BLaER1 treated with 17β-estradiol and CSF1 and Interleukin-3, amounts not matched to agents 10 nM and 100 nM (cell line): ENCODE measurements around the gene SMYD2.
"Not testable (repeated sequence)": the region's sequence is repeated elsewhere in the genome, so short reads cannot be mapped to it uniquely, and the experiment has no call there.

Experiments used
- H3K27ac ChIP-seq, 11 experiments: shearing (Covaris generic); formaldehyde crosslinking; 2 replicates each; pipeline ENCODE4 v1.8.1; 2022
- H3K27me3 ChIP-seq, 11 experiments: shearing (Covaris generic); formaldehyde crosslinking; 2 replicates each; pipeline ENCODE4 v1.8.1; 2022
- H3K36me3 ChIP-seq, 11 experiments: shearing (Covaris generic); formaldehyde crosslinking; 2 replicates each; pipeline ENCODE4 v1.8.1; 2022
- H3K4me1 ChIP-seq, 10 experiments: shearing (Covaris generic); formaldehyde crosslinking; 2 replicates each; pipeline ENCODE4 v1.8.1; 2022
- H3K4me2 ChIP-seq, 11 experiments: shearing (Covaris generic); formaldehyde crosslinking; 2 replicates each; pipeline ENCODE4 v1.8.1; 2022
- H3K4me3 ChIP-seq, 10 experiments: shearing (Covaris generic); formaldehyde crosslinking; 2 replicates each; pipeline ENCODE4 v1.8.1; 2022
- H3K9ac ChIP-seq, 11 experiments: shearing (Covaris generic); formaldehyde crosslinking; 2 replicates each; pipeline ENCODE4 v1.8.1; 2022
- H3K9me3 ChIP-seq, 11 experiments: shearing (Covaris generic); formaldehyde crosslinking; replicated peaks in 1 of 11; 2 replicates each; pipeline ENCODE4 v1.8.1; 2022
- H4K20me1 ChIP-seq, 11 experiments: shearing (Covaris generic); formaldehyde crosslinking; 2 replicates each; pipeline ENCODE4 v1.8.1; 2022
- Cebpa-rat ChIP-seq, 11 experiments: shearing (Covaris generic); IDR thresholded peaks; 2 replicates each; pipeline ENCODE4 v1.8.1; 2022

SMYD2 gene

GRCh38 chr1:214264976-214265375 lies 16.0 kb upstream of the SMYD2 start:
- no peak overlapping the region for H3K4me2 ChIP-seq
- H3K27ac ChIP-seq = no peak overlapping the region
- 0 out of 22 replicates have a peak, but pooled peaks cover 0 to 9% (median 0%) of the 10 kb centered on the region in 11 experiments for H3K27me3 ChIP-seq
- no peaks in the 10 kb centered on the region for H4K20me1 ChIP-seq
- TF ChIP-seq Cebpa-rat (IDR thresholded peaks at IDR 0.05) = no peak
- no peaks in the 10 kb centered on the region for H3K9me3 ChIP-seq
- H3K36me3 ChIP-seq = no peaks in the 10 kb centered on the region
- no peak overlapping the region for H3K4me3 ChIP-seq
- no peak overlapping the region for H3K9ac ChIP-seq
- peaks cover 1 to 23% (median 16%) of the 10 kb centered on the region in 10 experiments for H3K4me1 ChIP-seq

- peaks cover 0 to 6% (median 0%) of the 10 kb centered on the region in 10 experiments; a peak in 5 of 20 replicates for H3K4me1 ChIP-seq
- H3K27ac ChIP-seq = no peak overlapping the region
- no peak overlapping the region for H3K4me2 ChIP-seq
- no peaks in the 10 kb centered on the region for H3K27me3 ChIP-seq
- no peak overlapping the region for H3K9ac ChIP-seq
- TF ChIP-seq Cebpa-rat (IDR thresholded peaks at IDR 0.05) = no peak
- no peak overlapping the region for H3K4me3 ChIP-seq
- peaks cover 0 to under 1% (median 0%) of the 10 kb centered on the region in 11 experiments; a peak in 1 of 22 replicates for H3K9me3 ChIP-seq
- H3K36me3 ChIP-seq = no peaks in the 10 kb centered on the region
- H4K20me1 ChIP-seq = no peaks in the 10 kb centered on the region
Measured at GRCh38 chr1:214270097-214270650, 10.8 kb upstream of the SMYD2 start.

- Histone ChIP-seq H3K9ac (no peak overlapping the region), H3K9me3 (peaks cover 4 to 12% (median 10%) of the 10 kb centered on the region in 11 experiments; a peak in 17 of 22 replicates)
Measured at GRCh38 chr1:214271174-214271858, 9.6 kb upstream of the SMYD2 start.

GRCh38 chr1:214271995-214272731 lies 8.8 kb upstream of the SMYD2 start:
- peak overlapping the region in 1 of 11 experiments; percentile 31; a peak in 1 of 22 replicates for H3K9ac ChIP-seq
- no peak overlapping the region for H3K4me3 ChIP-seq
- H3K4me1 ChIP-seq = peaks cover 0 to 6% (median 0%) of the 10 kb centered on the region in 10 experiments; a peak in 5 of 20 replicates
- H3K36me3 ChIP-seq = peaks cover 0 to 11% (median 0%) of the 10 kb centered on the region in 11 experiments; a peak in 1 of 22 replicates
- no peak overlapping the region for H3K27ac ChIP-seq
- no peaks in the 10 kb centered on the region for H3K27me3 ChIP-seq
- H3K4me2 ChIP-seq = no peak overlapping the region
- no peaks in the 10 kb centered on the region for H4K20me1 ChIP-seq
- TF ChIP-seq Cebpa-rat (IDR thresholded peaks at IDR 0.05) = no peak
- peaks cover 7 to 16% (median 13%) of the 10 kb centered on the region in 11 experiments; a peak in 17 of 22 replicates for H3K9me3 ChIP-seq

More at GRCh38 chr1:214271174-214271858, 9.6 kb upstream of the SMYD2 start:
- no peak overlapping the region for H3K27ac ChIP-seq
- peak overlapping the region in 4 of 11 experiments; percentile 21 to 29 (median 26); a peak in 4 of 22 replicates for H3K4me2 ChIP-seq
- no peak for TF ChIP-seq Cebpa-rat (IDR thresholded peaks at IDR 0.05)
- no peaks in the 10 kb centered on the region for H3K27me3 ChIP-seq
- H4K20me1 ChIP-seq = no peaks in the 10 kb centered on the region
- peaks cover 0 to 7% (median 0%) of the 10 kb centered on the region in 11 experiments; a peak in 1 of 22 replicates for H3K36me3 ChIP-seq
- no peak overlapping the region for H3K4me3 ChIP-seq
- peaks cover 0 to 6% (median 0%) of the 10 kb centered on the region in 10 experiments; a peak in 5 of 20 replicates for H3K4me1 ChIP-seq

GRCh38 chr1:214272964-214273533 lies 7.9 kb upstream of the SMYD2 start:
- Histone ChIP-seq H3K36me3 (peaks cover 0 to 11% (median 0%) of the 10 kb centered on the region in 11 experiments; a peak in 1 of 22 replicates), H3K4me2 (no peak overlapping the region), H3K27ac (no peak overlapping the region), H4K20me1 (no peaks in the 10 kb centered on the region), H3K9me3 (peaks cover 7 to 16% (median 13%) of the 10 kb centered on the region in 11 experiments; a peak in 17 of 22 replicates), H3K4me1 (peaks cover 0 to 6% (median 0%) of the 10 kb centered on the region in 10 experiments; a peak in 6 of 20 replicates), H3K9ac (no peak overlapping the region), H3K27me3 (no peaks in the 10 kb centered on the region), H3K4me3 (no peak overlapping the region)
- TF ChIP-seq Cebpa-rat (IDR thresholded peaks at IDR 0.05) = no peak

- H3K4me1 ChIP-seq = peaks cover 7 to 17% (median 13%) of the 10 kb centered on the region in 10 experiments
- H3K4me3 ChIP-seq, H3K9ac ChIP-seq, H4K20me1 ChIP-seq, H3K4me2 ChIP-seq, H3K27me3 ChIP-seq, H3K27ac ChIP-seq: not testable (repeated sequence)
- peaks cover 7 to 16% (median 13%) of the 10 kb centered on the region in 11 experiments; a peak in 17 of 22 replicates for H3K9me3 ChIP-seq
- H3K36me3 ChIP-seq = peaks cover 0 to 11% (median 0%) of the 10 kb centered on the region in 11 experiments; a peak in 2 of 22 replicates
Measured at GRCh38 chr1:214275700-214276099, 5.3 kb upstream of the SMYD2 start.

GRCh38 chr1:214276786-214277185 lies 4.2 kb upstream of the SMYD2 start:
- Histone ChIP-seq H3K27ac (no peak overlapping the region), H3K36me3 (peaks cover 0 to 11% (median 0%) of the 10 kb centered on the region in 11 experiments; a peak in 2 of 22 replicates), H3K4me3 (no peak overlapping the region), H3K4me2 (no peak overlapping the region), H4K20me1 (no peaks in the 10 kb centered on the region), H3K4me1 (peaks cover 7 to 19% (median 13%) of the 10 kb centered on the region in 10 experiments; a peak in 19 of 20 replicates), H3K9ac (no peak overlapping the region), H3K27me3 (no peaks in the 10 kb centered on the region), H3K9me3 (peaks cover 7 to 16% (median 13%) of the 10 kb centered on the region in 11 experiments; a peak in 17 of 22 replicates)
- TF ChIP-seq Cebpa-rat (IDR thresholded peaks at IDR 0.05) = no peak

- no peak overlapping the region for H3K4me3 ChIP-seq
- H3K36me3 ChIP-seq = peaks cover 0 to 11% (median 0%) of the 10 kb centered on the region in 11 experiments; a peak in 2 of 22 replicates
- peaks cover 19 to 31% (median 24%) of the 10 kb centered on the region in 10 experiments for H3K4me1 ChIP-seq
- peaks cover 0 to 7% (median 0%) of the 10 kb centered on the region in 11 experiments; a peak in 2 of 22 replicates for H4K20me1 ChIP-seq
- peaks cover 7 to 16% (median 13%) of the 10 kb centered on the region in 11 experiments; a peak in 17 of 22 replicates for H3K9me3 ChIP-seq
- H3K27me3 ChIP-seq = no peaks in the 10 kb centered on the region
- no peak overlapping the region for H3K4me2 ChIP-seq
- H3K9ac ChIP-seq = no peak overlapping the region
- no peak for TF ChIP-seq Cebpa-rat (IDR thresholded peaks at IDR 0.05)
- H3K27ac ChIP-seq = no peak overlapping the region
Measured at GRCh38 chr1:214277704-214278635, 3.0 kb upstream of the SMYD2 start.
